ENCODE measurements around the gene NMB. TPM values are rescaled to one million over a fixed set of nuclear protein-coding genes. Genes with fewer than 3 reads are reported as not detected.

Gene NMB
- total RNA-seq, 2 donors from 2014 or later, result 6.2 to 16.6 TPM

DNA sequence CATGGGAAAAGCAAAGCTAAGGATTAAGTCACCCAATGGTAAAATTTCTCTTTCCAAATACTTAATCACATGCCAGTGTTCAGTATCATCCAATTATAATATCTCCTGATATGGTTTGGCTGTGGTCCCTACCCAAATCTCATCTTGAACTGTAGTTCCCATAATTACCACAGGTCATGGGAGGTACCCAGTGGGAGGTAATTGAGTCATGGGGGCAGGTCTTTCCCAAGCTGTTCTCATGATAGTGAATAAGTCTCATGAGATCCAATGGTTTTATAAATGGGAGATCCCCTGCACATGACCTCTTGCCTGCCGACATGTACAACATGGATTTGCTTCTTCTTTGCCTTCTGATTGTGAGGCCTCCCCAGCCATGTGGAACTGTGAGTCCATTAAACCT lies 26.1 kb upstream of the NMB start:
- no peaks in the 10 kb centered on the region for H3K27me3 ChIP-seq (replicated peaks; ENCODE audit: insufficient read depth)
- intact Hi-C loops (cut with DNase I), result no loop called here
- H3K9me3 ChIP-seq, result no peaks in the 10 kb centered on the region
- no peak for DNase-seq (ENCODE audit: low spot score)
- TF ChIP-seq POLR2A (IDR thresholded peaks at IDR 0.05) (no peak), POLR2AphosphoS5 (IDR thresholded peaks at IDR 0.05) (no peak)
- TF ChIP-seq, protein P1, sequence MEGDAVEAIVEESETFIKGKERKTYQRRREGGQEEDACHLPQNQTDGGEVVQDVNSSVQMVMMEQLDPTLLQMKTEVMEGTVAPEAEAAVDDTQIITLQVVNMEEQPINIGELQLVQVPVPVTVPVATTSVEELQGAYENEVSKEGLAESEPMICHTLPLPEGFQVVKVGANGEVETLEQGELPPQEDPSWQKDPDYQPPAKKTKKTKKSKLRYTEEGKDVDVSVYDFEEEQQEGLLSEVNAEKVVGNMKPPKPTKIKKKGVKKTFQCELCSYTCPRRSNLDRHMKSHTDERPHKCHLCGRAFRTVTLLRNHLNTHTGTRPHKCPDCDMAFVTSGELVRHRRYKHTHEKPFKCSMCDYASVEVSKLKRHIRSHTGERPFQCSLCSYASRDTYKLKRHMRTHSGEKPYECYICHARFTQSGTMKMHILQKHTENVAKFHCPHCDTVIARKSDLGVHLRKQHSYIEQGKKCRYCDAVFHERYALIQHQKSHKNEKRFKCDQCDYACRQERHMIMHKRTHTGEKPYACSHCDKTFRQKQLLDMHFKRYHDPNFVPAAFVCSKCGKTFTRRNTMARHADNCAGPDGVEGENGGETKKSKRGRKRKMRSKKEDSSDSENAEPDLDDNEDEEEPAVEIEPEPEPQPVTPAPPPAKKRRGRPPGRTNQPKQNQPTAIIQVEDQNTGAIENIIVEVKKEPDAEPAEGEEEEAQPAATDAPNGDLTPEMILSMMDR (IDR thresholded peaks at IDR 0.05), result no peak
- H3K4me1 ChIP-seq (replicated peaks), result no peaks in the 10 kb centered on the region
- H3K36me3 ChIP-seq, result peaks cover 0 to 4% of the 10 kb centered on the region in 2 donors
- no peak overlapping the region for H3K27ac ChIP-seq
- WGBS, result 67% methylated on average over 1 of the region's 1 CpG
- no peak overlapping the region for H3K4me3 ChIP-seq

DNA sequence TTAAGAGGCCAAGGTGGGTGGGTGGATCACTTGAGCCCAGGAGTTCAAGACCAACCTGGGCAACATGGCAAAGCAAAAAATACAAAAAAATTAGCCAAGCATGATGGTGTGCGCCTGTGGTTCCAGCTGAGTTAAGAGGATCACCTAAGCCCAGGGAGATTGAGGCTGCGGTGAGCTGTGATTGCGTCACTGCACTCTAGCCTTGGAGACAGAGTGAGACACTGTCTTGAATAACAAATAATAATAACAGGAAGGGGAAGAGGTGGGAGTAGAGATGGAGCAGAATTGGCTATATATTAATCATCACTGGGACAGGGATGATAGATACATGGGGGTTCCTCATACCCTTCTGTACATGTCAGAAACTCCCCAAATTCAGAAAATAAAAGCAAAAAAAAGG lies 23.8 kb upstream of the NMB start:
- no peaks in the 10 kb centered on the region for H3K9me3 ChIP-seq
- intact Hi-C loops (cut with DNase I), result no loop called here
- H3K4me1 ChIP-seq (replicated peaks), result no peaks in the 10 kb centered on the region
- no peak for DNase-seq (ENCODE audit: low spot score)
- 95% methylated on average over 3 of the region's 3 CpGs for WGBS
- TF ChIP-seq, protein P1 (IDR thresholded peaks at IDR 0.05), result no peak
- no peak for TF ChIP-seq POLR2AphosphoS5 (IDR thresholded peaks at IDR 0.05)
- no peak for TF ChIP-seq POLR2A (IDR thresholded peaks at IDR 0.05)
- H3K4me3 ChIP-seq, result no peak overlapping the region
- H3K27ac ChIP-seq, result no peak overlapping the region
- H3K27me3 ChIP-seq (replicated peaks; ENCODE audit: insufficient read depth), result no peaks in the 10 kb centered on the region
- peaks cover 0 to 4% of the 10 kb centered on the region in 2 donors for H3K36me3 ChIP-seq

DNA sequence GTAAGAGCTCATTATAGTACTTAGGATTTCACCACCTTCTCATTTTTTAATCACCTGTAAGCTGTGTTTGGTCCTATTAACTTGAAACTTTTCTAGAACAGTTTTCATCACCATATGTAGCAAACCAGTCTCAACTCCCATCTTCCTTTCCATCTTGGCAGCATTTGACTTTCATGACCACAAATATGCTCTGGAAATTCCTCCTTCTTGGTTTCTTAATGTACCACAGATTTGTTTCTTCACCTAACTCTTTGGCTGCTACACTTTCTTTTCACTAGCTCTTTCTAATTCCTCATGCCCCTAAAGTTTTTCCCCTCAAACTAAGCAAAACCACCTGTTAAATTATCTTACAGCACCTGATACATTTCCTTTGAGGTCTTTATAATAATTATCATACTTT lies 13.2 kb upstream of the NMB start:
- Histone ChIP-seq H3K9me3 (no peaks in the 10 kb centered on the region), H3K27me3 (replicated peaks; ENCODE audit: insufficient read depth) (no peaks in the 10 kb centered on the region), H3K27ac (no peak overlapping the region), H3K4me3 (no peak overlapping the region), H3K4me1 (replicated peaks) (no peaks in the 10 kb centered on the region), H3K36me3 (no peaks in the 10 kb centered on the region)
- intact Hi-C loops (cut with DNase I), result no loop called here
- TF ChIP-seq POLR2A (IDR thresholded peaks at IDR 0.05) (no peak), POLR2AphosphoS5 (IDR thresholded peaks at IDR 0.05) (no peak)
- TF ChIP-seq, protein P1 (IDR thresholded peaks at IDR 0.05), result no peak
- no peak for DNase-seq (ENCODE audit: low spot score)

DNA sequence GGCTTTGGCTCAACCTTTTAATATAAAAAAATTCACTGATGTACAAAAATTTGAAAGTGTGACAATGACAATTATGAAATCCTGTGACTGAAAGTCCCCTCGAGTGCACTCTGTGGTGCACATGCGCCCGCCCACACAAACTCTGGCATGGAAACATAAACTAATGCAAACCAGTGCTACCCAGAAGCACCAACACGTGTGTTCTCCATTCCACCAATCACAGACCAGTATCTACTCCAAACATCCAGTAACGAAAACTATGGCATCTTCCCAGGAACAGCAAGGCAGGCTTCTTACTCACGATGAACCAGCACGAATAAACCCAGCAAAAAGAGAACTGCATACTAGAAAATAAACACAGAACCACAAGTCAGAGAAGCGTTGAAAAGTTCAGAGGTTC lies 11.7 kb upstream of the NMB start:
- no peaks in the 10 kb centered on the region for H3K4me1 ChIP-seq (replicated peaks)
- TF ChIP-seq POLR2A (IDR thresholded peaks at IDR 0.05) (no peak), POLR2AphosphoS5 (IDR thresholded peaks at IDR 0.05) (no peak)
- TF ChIP-seq, protein P1 (IDR thresholded peaks at IDR 0.05), result no peak
- H3K27ac ChIP-seq, result no peak overlapping the region
- intact Hi-C loops (cut with DNase I), result no loop called here
- H3K4me3 ChIP-seq, result no peak overlapping the region
- DNase-seq (ENCODE audit: low spot score), result no peak
- no peaks in the 10 kb centered on the region for H3K36me3 ChIP-seq
- H3K27me3 ChIP-seq (replicated peaks; ENCODE audit: insufficient read depth), result no peaks in the 10 kb centered on the region
- 88% methylated on average over 8 of the region's 8 CpGs for WGBS
- H3K9me3 ChIP-seq, result no peaks in the 10 kb centered on the region

DNA sequence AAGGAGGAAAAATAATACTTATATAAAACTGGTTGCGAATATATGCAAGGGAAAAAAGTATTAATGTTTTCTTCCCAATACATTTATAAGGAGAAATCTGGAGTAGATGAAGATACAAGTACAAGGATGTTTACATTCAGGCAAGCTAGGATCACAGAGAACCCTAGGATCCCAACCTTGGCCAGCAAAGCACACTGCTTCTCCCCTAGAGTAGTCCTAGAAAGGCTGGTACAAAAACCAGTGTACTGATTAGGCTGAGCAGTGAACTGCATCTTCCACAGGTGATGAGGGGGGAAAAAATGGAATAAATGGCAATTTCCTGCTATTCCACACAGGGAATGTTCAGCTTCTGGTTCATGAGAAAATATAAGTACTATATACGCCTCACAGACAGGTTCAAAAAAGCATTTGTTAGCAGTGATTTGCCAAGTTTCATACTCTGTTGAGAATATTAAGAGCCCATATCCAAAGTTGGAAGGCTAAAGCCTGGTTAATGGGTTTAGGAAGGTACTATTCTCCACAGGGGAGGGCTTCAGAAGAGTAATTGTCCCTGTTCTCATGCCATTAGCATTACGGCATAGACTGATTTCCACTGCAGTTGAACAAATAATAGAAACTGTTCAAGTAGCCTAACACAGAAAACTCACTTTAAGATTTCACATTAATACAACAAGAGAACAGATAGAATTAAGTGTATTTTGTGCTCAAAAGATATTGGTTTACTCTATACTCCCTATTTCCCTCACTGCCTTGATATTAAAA lies 10.4 kb upstream of the NMB start:
- no peaks in the 10 kb centered on the region for H3K27me3 ChIP-seq (replicated peaks; ENCODE audit: insufficient read depth)
- no peaks in the 10 kb centered on the region for H3K36me3 ChIP-seq
- intact Hi-C loops (cut with DNase I), result no loop called here
- no peak overlapping the region for H3K27ac ChIP-seq
- H3K4me3 ChIP-seq, result no peak overlapping the region
- DNase-seq (ENCODE audit: low spot score), result no peak
- 93% methylated on average over 3 of the region's 3 CpGs for WGBS
- H3K4me1 ChIP-seq (replicated peaks), result no peaks in the 10 kb centered on the region
- TF ChIP-seq, protein P1 (IDR thresholded peaks at IDR 0.05), result no peak
- TF ChIP-seq POLR2A (IDR thresholded peaks at IDR 0.05) (no peak), POLR2AphosphoS5 (IDR thresholded peaks at IDR 0.05) (no peak)
- no peaks in the 10 kb centered on the region for H3K9me3 ChIP-seq
